Keratinocyte (primary cell): ENCODE measurements around the gene SLC22A1. TPM values are rescaled to one million over a fixed set of nuclear protein-coding genes. Genes with fewer than 3 reads are reported as not detected.

Experiments
- DNase-seq: peaks from one replicate; pipeline ENCODE4 v3.0.0-alpha.2; 2011; ENCODE audit warnings: low read depth, missing footprints, low spot score
- FAIRE-seq: peaks from 2 replicates; lab custom pipeline; 2011; peaks lifted over from hg19 to GRCh38; lab: Jason Lieb, UNC
- H2AFZ ChIP-seq: 2 replicates; pipeline ENCODE4 v1.6.0; 2012; ENCODE audit warnings: low read length, control low read depth, inconsistent platforms; ENCODE audit not compliant: control insufficient read depth
- H3K27ac ChIP-seq: 2 replicates; pipeline ENCODE4 v1.5.1; 2011; ENCODE audit warnings: low read length; ENCODE audit not compliant: control insufficient read depth, insufficient read depth
- H3K27me3 ChIP-seq: 3 replicates; pipeline ENCODE4 v1.6.0; 2011; ENCODE audit warnings: low read length; ENCODE audit not compliant: control insufficient read depth, insufficient read depth; ENCODE audit errors: extremely low read depth
- H3K36me3 ChIP-seq, 2 experiments: 2 replicates in 1 of 2; 3 replicates in 1 of 2; pipeline ENCODE4 v1.5.1; 2011; ENCODE audit warnings: low read length in 2 of 2, mild to moderate bottlenecking in 1 of 2; ENCODE audit not compliant: control insufficient read depth in 2 of 2, insufficient read depth in 2 of 2; ENCODE audit errors: extremely low read depth in 1 of 2
- H3K4me1 ChIP-seq: 3 replicates; pipeline ENCODE4 v1.5.1; 2011; ENCODE audit warnings: low read length; ENCODE audit not compliant: control insufficient read depth, insufficient read depth; ENCODE audit errors: extremely low read depth
- H3K4me2 ChIP-seq: 3 replicates; pipeline ENCODE4 v1.6.0; 2011; ENCODE audit warnings: low read depth, low read length; ENCODE audit not compliant: control insufficient read depth, insufficient read depth; ENCODE audit errors: extremely low read depth
- H3K4me3 ChIP-seq, 3 experiments: fragments of 200-600 bp in 1 of 3; sonication (generic) in 1 of 3; 2 replicates in 2 of 3; 3 replicates in 1 of 3; pipeline ENCODE4 v1.5.1; 2011 to 2016; ENCODE audit warnings: low read length in 3 of 3, mild to moderate bottlenecking in 3 of 3, control low read depth in 2 of 3, inconsistent platforms in 1 of 3, low read depth in 1 of 3, mixed read lengths in 1 of 3, mixed run types in 1 of 3, moderate library complexity in 1 of 3; ENCODE audit not compliant: control insufficient read depth in 2 of 3, insufficient read depth in 2 of 3; ENCODE audit errors: extremely low read depth in 1 of 3
- H3K79me2 ChIP-seq: 2 replicates; pipeline ENCODE4 v1.6.0; 2012; ENCODE audit warnings: low read length; ENCODE audit not compliant: control insufficient read depth, insufficient read depth
- H3K9ac ChIP-seq: 3 replicates; pipeline ENCODE4 v1.6.0; 2011; ENCODE audit warnings: low read length; ENCODE audit not compliant: control insufficient read depth, insufficient read depth; ENCODE audit errors: extremely low read depth
- H3K9me1 ChIP-seq: 3 replicates; pipeline ENCODE4 v1.6.0; 2011; ENCODE audit warnings: low read length; ENCODE audit not compliant: control insufficient read depth, insufficient read depth; ENCODE audit errors: extremely low read depth
- H3K9me3 ChIP-seq: 2 replicates; pipeline ENCODE4 v1.5.1; 2012; ENCODE audit warnings: low read depth, low read length; ENCODE audit not compliant: control insufficient read depth
- H4K20me1 ChIP-seq: 3 replicates; pipeline ENCODE4 v1.6.0; 2011; ENCODE audit warnings: low read length; ENCODE audit not compliant: control insufficient read depth, insufficient read depth; ENCODE audit errors: extremely low read depth
- EZH2 ChIP-seq: IDR thresholded peaks from one replicate; pipeline ENCODE4 v1.6.1; 2012; ENCODE audit warnings: inconsistent platforms, mild to moderate bottlenecking, low read length, moderate library complexity
- dilution Hi-C: fragments of 300-500 bp; cut with MboI; formaldehyde crosslinking; loops from one replicate; pipeline ENCODE4 v1.7.0; 2020; ENCODE audit warnings: low sequenced_read_pairs; ENCODE audit not compliant: extremely low pct_ligation_motif_present
- polyA plus RNA-seq, 5 experiments: library from polyadenylated mRNA; depleted of rRNA in 3 of 5; stranded (reverse) in 3 of 5; stranded (forward) in 1 of 5; unstranded in 1 of 5; fragments of >200 nt; gene quantifications; 1 replicate in 1 of 5; 2 replicates in 3 of 5; 3 replicates in 1 of 5; pipeline versions ENCODE4 v1.2.1 to v1.2.3, GENCODE V29; 2011 to 2012; ENCODE audit warnings: missing spikeins in 2 of 5, low read depth in 1 of 5, low replicate concordance in 1 of 5
- TF ChIP-seq, protein P1 (sequence below), 3 experiments: IDR thresholded peaks in 1 of 3; conservative IDR thresholded peaks in 1 of 3; optimal IDR thresholded peaks in 1 of 3; 2 replicates in 2 of 3; 3 replicates in 1 of 3; pipeline versions ENCODE3 to v1.5.1; 2011; ENCODE audit warnings: low read length in 3 of 3, mild to moderate bottlenecking in 3 of 3, moderate library complexity in 2 of 3, control low read depth in 1 of 3, inconsistent platforms in 1 of 3; ENCODE audit not compliant: insufficient read depth in 2 of 3; ENCODE audit errors: extremely low read depth in 1 of 3

The SLC22A1 gene
- polyA plus RNA-seq, 1 donor (not counting 4 experiments of a cell fraction or from before 2014, with no cell fraction given) = 0.76 TPM

DNA sequence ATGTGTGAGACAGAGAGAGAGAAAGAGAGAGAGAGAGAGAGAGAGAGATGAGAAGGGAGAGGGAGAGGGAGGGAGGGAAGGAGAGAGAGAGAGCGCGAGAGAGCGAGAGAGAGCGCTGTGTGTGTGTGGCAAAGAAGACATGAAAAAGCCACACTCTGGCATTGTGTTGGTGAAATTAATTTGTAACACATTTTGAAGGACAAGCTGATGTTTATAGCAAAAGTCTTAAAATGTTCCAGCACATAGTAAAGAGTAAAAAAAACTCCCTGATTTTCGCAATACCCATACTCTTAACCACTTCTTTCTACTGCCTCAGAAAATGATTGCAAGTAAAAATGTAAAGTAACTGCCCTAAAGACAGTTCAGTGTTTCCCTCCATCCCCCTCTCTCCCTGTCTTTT lies 56.7 kb downstream of the SLC22A1 start:
- Histone ChIP-seq H3K36me3 (no peaks in the 10 kb centered on the region), H3K27ac (no peak overlapping the region), H3K79me2 (no peaks in the 10 kb centered on the region), H3K4me2 (no peak overlapping the region), H3K27me3 (no peaks in the 10 kb centered on the region), H3K9me3 (no peaks in the 10 kb centered on the region), H4K20me1 (no peaks in the 10 kb centered on the region), H3K4me3 (no peak overlapping the region), H2AFZ (no peak overlapping the region), H3K9me1 (no peaks in the 10 kb centered on the region), H3K9ac (no peak overlapping the region), H3K4me1 (no peaks in the 10 kb centered on the region)
- FAIRE-seq (no peak), DNase-seq (no peak)
- TF ChIP-seq, protein P1, sequence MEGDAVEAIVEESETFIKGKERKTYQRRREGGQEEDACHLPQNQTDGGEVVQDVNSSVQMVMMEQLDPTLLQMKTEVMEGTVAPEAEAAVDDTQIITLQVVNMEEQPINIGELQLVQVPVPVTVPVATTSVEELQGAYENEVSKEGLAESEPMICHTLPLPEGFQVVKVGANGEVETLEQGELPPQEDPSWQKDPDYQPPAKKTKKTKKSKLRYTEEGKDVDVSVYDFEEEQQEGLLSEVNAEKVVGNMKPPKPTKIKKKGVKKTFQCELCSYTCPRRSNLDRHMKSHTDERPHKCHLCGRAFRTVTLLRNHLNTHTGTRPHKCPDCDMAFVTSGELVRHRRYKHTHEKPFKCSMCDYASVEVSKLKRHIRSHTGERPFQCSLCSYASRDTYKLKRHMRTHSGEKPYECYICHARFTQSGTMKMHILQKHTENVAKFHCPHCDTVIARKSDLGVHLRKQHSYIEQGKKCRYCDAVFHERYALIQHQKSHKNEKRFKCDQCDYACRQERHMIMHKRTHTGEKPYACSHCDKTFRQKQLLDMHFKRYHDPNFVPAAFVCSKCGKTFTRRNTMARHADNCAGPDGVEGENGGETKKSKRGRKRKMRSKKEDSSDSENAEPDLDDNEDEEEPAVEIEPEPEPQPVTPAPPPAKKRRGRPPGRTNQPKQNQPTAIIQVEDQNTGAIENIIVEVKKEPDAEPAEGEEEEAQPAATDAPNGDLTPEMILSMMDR (optimal IDR thresholded peaks at IDR 0.05 in 1 of 3, IDR thresholded peaks at IDR 0.05 in 1 of 3, conservative IDR thresholded peaks at IDR 0.05 in 1 of 3; ENCODE audit: extremely low read depth in 1 of 3, insufficient read depth in 2 of 3, low read length in 3 of 3) = no peak
- no peak for TF ChIP-seq EZH2
- dilution Hi-C loops = no loop called here

DNA sequence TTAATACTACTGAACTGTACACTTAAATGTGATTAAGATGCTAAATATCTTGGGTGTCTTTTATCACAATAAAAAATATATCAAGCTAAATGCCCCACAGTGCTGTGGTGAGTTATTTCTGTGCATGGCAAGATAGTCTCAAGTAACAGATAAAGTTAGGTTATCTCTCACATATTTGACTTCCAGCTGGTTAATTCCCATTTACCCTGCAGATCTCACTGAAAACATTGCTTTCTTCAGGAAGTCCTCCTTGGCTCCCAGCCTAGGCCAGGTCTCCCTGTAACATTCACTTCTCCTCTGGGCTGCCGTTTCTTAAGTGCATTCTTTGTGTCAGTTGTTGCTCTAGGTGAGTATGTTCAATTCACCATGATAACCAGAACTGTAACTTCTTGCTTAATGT lies 59.1 kb downstream of the SLC22A1 start:
- Histone ChIP-seq H3K4me3 (no peak overlapping the region), H4K20me1 (no peaks in the 10 kb centered on the region), H3K27me3 (no peaks in the 10 kb centered on the region), H2AFZ (no peak overlapping the region), H3K4me1 (no peaks in the 10 kb centered on the region), H3K27ac (no peak overlapping the region), H3K9me3 (no peaks in the 10 kb centered on the region), H3K9me1 (no peaks in the 10 kb centered on the region), H3K4me2 (no peak overlapping the region), H3K9ac (no peak overlapping the region), H3K36me3 (no peaks in the 10 kb centered on the region), H3K79me2 (no peaks in the 10 kb centered on the region)
- no peak for FAIRE-seq
- dilution Hi-C loops = no loop called here
- no peak for DNase-seq
- no peak for TF ChIP-seq EZH2
- TF ChIP-seq, protein P1 (optimal IDR thresholded peaks at IDR 0.05 in 1 of 3, IDR thresholded peaks at IDR 0.05 in 1 of 3, conservative IDR thresholded peaks at IDR 0.05 in 1 of 3; ENCODE audit: extremely low read depth in 1 of 3, insufficient read depth in 2 of 3, low read length in 3 of 3) = no peak
